ENCODE results near the gene SEMA7A.

DNA sequence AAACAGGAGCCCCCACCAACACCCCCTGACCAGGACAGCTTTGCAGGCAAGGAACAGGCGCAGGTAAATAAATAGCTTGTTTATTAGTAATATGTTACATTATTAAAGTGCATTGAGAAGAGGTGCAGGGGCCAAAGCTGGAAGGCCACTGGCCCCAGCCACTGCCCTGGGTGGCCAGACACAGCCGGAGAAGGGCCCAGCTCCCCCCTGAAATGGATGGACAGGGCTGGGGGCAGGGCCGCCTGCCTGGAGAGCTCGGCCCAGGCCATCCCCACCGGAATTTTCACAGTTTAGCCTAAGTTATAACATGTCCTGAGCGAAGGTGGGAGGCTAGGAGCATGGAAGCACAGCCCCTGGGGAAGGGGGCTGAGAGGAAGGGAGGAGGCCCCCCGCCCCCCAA, 24.5 kb downstream of the SEMA7A start:
- TF ChIP-seq EP300 (IDR thresholded peaks at IDR 0.05): no peak
- no peak for TF ChIP-seq POLR2A (IDR thresholded peaks at IDR 0.05)

Data from tibial nerve (tissue), 3 donors.